ENCODE data around the gene EIF3K. TPM values are rescaled to one million over a fixed set of nuclear protein-coding genes. Genes with fewer than 3 reads are reported as not detected.

Gene EIF3K
- total and polyA plus RNA-seq, 2 of the 13 experiments (the other 11 are each of a cell fraction or from before 2014, with no cell fraction given), result 179 to 258 TPM

DNA sequence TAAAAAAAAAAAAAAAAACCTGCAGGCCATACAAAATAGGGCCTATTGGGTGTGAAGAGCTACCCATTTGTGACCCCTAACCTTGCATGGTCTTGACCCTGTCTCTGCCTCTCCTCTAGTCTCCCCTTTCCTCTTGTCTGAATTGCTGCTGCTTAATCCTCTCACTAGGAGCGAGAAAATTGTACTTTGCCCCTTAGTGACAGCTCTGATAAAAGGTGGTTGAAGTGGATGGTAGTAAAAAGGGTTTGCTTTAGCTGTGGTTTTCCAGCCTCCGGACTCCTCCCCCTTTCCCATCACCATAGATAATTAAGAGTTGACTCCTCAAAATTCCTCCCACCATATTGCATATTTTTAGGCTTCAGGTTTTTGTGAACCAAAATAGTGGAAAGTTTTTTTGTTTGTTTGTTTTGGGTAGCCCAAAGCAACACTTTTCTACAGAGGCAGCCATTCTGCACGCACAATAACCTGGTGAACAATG lies 52.0 kb downstream of the EIF3K start:
- peak; percentile 71 for ATAC-seq
- no TSS peak for BruUV-seq (replicated peaks)
- intact Hi-C loops (cut with micrococcal nuclease; ENCODE audit: unreplicated experiment), result loop anchor here (1.0 kb wide), 1 partner anchor 12 kb away; no protein-coding TSS in a partner anchor
- DNase-seq (ENCODE audit: low spot score), result peak; percentile 83
- Histone ChIP-seq H3K27me3 (ENCODE audit: control insufficient read depth in 1 of 2, insufficient read depth in 2 of 2, low read length in 2 of 2) (no peaks in the 10 kb centered on the region), H3K4me2 (ENCODE audit: low read depth, low read length) (peak overlapping the region; percentile 30), H3K9me3 (ENCODE audit: low read length) (no peaks in the 10 kb centered on the region), H3K79me2 (ENCODE audit: insufficient read depth, low read length) (peaks cover 90% of the 10 kb centered on the region), H3K4me1 (ENCODE audit: insufficient read depth, low read length) (peaks cover 87% of the 10 kb centered on the region), H3K9ac (ENCODE audit: insufficient read depth, low read depth, low read length) (no peak overlapping the region), H3K27ac (ENCODE audit: extremely low read length, insufficient read depth, low read length) (peak overlapping the region; percentile 35), H4K20me1 (ENCODE audit: insufficient read depth, low read length) (peaks cover 57% of the 10 kb centered on the region), H3K36me3 (replicated peaks in 1 of 2; ENCODE audit: control insufficient read depth in 1 of 2, insufficient read depth in 2 of 2, low read length in 2 of 2) (peaks cover 10 to 38% of the 10 kb centered on the region in 2 experiments), H3K4me3 (replicated peaks in 1 of 3; ENCODE audit: insufficient read depth in 1 of 3, low read depth in 2 of 3, low read length in 3 of 3) (no peak overlapping the region), H2AFZ (ENCODE audit: low read length) (no peak overlapping the region)
- FAIRE-seq, result peak; percentile 85
- 37% methylated on average over 3 of the region's 3 CpGs for WGBS (ENCODE audit: low lambda C conversion rate)
- POLR2A ChIA-PET, result interaction anchor here (1.0 to 3.6 kb wide), 9 partner anchors 9 to 52 kb away, joined by 3 to 36 read pairs (median 9); partner anchors contain the start of genes ACTN4 and EIF3K
- in situ Hi-C loops (cut with HindIII; ENCODE audit: extremely low pct_ligation_motif_present, low pct_unique_long_range_greater_than_20kb), result no loop called here
- CTCF ChIA-PET (ENCODE audit: low intra/inter-chr PET ratio, low total read pairs), result no interaction called here
- TF ChIP-seq SOX13 (IDR thresholded peaks at IDR 0.05), result no peak
- peak in 1 of 2 experiments; percentile 41; a peak in 1 of 4 replicates for TF ChIP-seq SOX13 (CRISPR knock-in tag; conservative IDR thresholded peaks at IDR 0.05 in 1 of 2, IDR thresholded peaks at IDR 0.05 in 1 of 2)
- no peak for TF ChIP-seq SSRP1 (CRISPR knock-in tag; IDR thresholded peaks at IDR 0.05)
- peak; percentile 56; the same call in 1 of the 2 replicates for TF ChIP-seq TGIF2 (CRISPR knock-in tag; IDR thresholded peaks at IDR 0.05)
- 0 out of 2 replicates have a peak, but pooled peaks have one; percentile 35 for TF ChIP-seq HDAC2 (CRISPR knock-in tag; IDR thresholded peaks at IDR 0.05)
- TF ChIP-seq ZNF256 (CRISPR knock-in tag; conservative IDR thresholded peaks at IDR 0.05), result no peak
- TF ChIP-seq, protein P1, sequence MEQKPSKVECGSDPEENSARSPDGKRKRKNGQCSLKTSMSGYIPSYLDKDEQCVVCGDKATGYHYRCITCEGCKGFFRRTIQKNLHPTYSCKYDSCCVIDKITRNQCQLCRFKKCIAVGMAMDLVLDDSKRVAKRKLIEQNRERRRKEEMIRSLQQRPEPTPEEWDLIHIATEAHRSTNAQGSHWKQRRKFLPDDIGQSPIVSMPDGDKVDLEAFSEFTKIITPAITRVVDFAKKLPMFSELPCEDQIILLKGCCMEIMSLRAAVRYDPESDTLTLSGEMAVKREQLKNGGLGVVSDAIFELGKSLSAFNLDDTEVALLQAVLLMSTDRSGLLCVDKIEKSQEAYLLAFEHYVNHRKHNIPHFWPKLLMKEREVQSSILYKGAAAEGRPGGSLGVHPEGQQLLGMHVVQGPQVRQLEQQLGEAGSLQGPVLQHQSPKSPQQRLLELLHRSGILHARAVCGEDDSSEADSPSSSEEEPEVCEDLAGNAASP (CRISPR knock-in tag; IDR thresholded peaks at IDR 0.05; ENCODE audit: borderline replicate concordance), result peak; percentile 35; the same call in 1 of the 2 replicates
- no peak for TF ChIP-seq ZNF207 (IDR thresholded peaks at IDR 0.05; ENCODE audit: borderline replicate concordance)
- 0 out of 2 replicates have a peak, but pooled peaks have one; percentile 23 for TF ChIP-seq NCOR1 (IDR thresholded peaks at IDR 0.05; ENCODE audit: borderline replicate concordance, low read length)
- peak; percentile 58; the same call in 1 of the 2 replicates for TF ChIP-seq NR2F6 (IDR thresholded peaks at IDR 0.05)
- peak; percentile 40; the same call in 1 of the 2 replicates for TF ChIP-seq NR2F6 (CRISPR knock-in tag; IDR thresholded peaks at IDR 0.05)
- TF ChIP-seq NR2F2 (IDR thresholded peaks at IDR 0.05; ENCODE audit: borderline replicate concordance, low read depth), result peak; percentile 68; the same call in 1 of the 2 replicates
- peak in 1 of 2 experiments; percentile 54; a peak in 2 of 4 replicates for TF ChIP-seq EP300 (IDR thresholded peaks at IDR 0.05; ENCODE audit: low read depth in 2 of 2, low read length in 2 of 2)
- TF ChIP-seq EP300 (CRISPR knock-in tag; IDR thresholded peaks at IDR 0.05; ENCODE audit: borderline replicate concordance), result no peak
- peak; percentile 17; the same call in 1 of the 2 replicates for TF ChIP-seq ZNF331 (CRISPR knock-in tag; IDR thresholded peaks at IDR 0.05)
- no peak for TF ChIP-seq ZNF644 (CRISPR knock-in tag; IDR thresholded peaks at IDR 0.05; ENCODE audit: low read depth)
- peak; percentile 48; the same call in 1 of the 2 replicates for TF ChIP-seq SOX5 (CRISPR knock-in tag; IDR thresholded peaks at IDR 0.05; ENCODE audit: borderline replicate concordance)
- TF ChIP-seq HDAC1 (CRISPR knock-in tag; IDR thresholded peaks at IDR 0.05), result 0 out of 2 replicates have a peak, but pooled peaks have one; percentile 26
- TF ChIP-seq SP5 (CRISPR knock-in tag; IDR thresholded peaks at IDR 0.05; ENCODE audit: borderline replicate concordance, low read depth), result peak; percentile 63; the same call in 1 of the 2 replicates
- TF ChIP-seq SMAD9 (CRISPR knock-in tag; IDR thresholded peaks at IDR 0.05), result no peak
- no peak for TF ChIP-seq ZNF44 (CRISPR knock-in tag; IDR thresholded peaks at IDR 0.05)
- TF ChIP-seq, protein P2, sequence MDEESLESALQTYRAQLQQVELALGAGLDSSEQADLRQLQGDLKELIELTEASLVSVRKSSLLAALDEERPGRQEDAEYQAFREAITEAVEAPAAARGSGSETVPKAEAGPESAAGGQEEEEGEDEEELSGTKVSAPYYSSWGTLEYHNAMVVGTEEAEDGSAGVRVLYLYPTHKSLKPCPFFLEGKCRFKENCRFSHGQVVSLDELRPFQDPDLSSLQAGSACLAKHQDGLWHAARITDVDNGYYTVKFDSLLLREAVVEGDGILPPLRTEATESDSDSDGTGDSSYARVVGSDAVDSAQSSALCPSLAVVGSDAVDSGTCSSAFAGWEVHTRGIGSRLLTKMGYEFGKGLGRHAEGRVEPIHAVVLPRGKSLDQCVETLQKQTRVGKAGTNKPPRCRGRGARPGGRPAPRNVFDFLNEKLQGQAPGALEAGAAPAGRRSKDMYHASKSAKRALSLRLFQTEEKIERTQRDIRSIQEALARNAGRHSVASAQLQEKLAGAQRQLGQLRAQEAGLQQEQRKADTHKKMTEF (CRISPR knock-in tag; IDR thresholded peaks at IDR 0.05), result peak; percentile 29; the same call in 1 of the 2 replicates
- peak; percentile 39 for TF ChIP-seq RARA (CRISPR knock-in tag; IDR thresholded peaks at IDR 0.05)
- no peak for TF ChIP-seq TAF1 (CRISPR knock-in tag; IDR thresholded peaks at IDR 0.05)
- TF ChIP-seq, protein P3, sequence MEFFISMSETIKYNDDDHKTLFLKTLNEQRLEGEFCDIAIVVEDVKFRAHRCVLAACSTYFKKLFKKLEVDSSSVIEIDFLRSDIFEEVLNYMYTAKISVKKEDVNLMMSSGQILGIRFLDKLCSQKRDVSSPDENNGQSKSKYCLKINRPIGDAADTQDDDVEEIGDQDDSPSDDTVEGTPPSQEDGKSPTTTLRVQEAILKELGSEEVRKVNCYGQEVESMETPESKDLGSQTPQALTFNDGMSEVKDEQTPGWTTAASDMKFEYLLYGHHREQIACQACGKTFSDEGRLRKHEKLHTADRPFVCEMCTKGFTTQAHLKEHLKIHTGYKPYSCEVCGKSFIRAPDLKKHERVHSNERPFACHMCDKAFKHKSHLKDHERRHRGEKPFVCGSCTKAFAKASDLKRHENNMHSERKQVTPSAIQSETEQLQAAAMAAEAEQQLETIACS (CRISPR knock-in tag; IDR thresholded peaks at IDR 0.05), result no peak

All from HepG2 (cell line).